ENCODE results near the gene C3AR1.

DNA sequence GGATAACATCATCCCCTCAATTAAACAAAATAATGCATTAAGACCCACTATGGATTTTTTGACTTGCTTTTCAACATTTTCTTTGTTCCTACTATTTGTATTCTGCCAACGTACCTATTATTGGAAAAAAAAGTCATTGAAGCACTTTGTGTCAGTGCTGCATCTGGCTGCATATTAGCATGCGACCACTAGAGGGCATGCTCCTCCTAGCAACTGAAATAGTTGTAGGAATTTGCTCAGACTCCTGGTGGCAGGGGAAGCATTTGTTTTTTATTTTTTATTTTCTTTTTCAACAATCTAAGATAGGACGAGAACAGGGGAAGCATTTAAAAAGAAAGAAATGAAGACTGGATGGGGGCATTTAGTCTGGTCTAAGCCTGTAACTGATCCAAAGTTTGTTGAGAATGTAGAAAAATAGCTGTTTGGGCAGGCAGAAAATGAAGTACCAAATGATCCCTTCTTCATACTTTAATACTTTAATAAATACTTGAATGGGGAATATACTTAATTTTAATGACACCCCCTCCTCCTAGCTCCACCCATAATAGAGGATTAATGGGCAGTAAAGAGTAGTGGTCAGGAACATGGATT is 42.7 kb upstream of the C3AR1 start:
- TF ChIP-seq, protein P1, sequence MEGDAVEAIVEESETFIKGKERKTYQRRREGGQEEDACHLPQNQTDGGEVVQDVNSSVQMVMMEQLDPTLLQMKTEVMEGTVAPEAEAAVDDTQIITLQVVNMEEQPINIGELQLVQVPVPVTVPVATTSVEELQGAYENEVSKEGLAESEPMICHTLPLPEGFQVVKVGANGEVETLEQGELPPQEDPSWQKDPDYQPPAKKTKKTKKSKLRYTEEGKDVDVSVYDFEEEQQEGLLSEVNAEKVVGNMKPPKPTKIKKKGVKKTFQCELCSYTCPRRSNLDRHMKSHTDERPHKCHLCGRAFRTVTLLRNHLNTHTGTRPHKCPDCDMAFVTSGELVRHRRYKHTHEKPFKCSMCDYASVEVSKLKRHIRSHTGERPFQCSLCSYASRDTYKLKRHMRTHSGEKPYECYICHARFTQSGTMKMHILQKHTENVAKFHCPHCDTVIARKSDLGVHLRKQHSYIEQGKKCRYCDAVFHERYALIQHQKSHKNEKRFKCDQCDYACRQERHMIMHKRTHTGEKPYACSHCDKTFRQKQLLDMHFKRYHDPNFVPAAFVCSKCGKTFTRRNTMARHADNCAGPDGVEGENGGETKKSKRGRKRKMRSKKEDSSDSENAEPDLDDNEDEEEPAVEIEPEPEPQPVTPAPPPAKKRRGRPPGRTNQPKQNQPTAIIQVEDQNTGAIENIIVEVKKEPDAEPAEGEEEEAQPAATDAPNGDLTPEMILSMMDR (IDR thresholded peaks at IDR 0.05; ENCODE audit: poor library complexity), result peak; percentile 99
- no peak for TF ChIP-seq EZH2phosphoT487 (IDR thresholded peaks at IDR 0.05; ENCODE audit: low read depth, severe bottlenecking, unreplicated experiment)
